Neuronal stem cell (in vitro differentiated cells): ENCODE results near the gene HAS3. TPM values are rescaled to one million over a fixed set of nuclear protein-coding genes. Genes with fewer than 3 reads are reported as not detected.

Experiments
- DNase-seq: peaks from one replicate; pipeline ENCODE4 v3.0.0-alpha.2; 2013; ENCODE audit warnings: low spot score
- H2AFZ ChIP-seq: one replicate; pipeline ENCODE4 v1.6.1; 2013; ENCODE audit warnings: mild to moderate bottlenecking, low read length, inconsistent platforms
- H2AK5ac ChIP-seq: 2 replicates; pipeline ENCODE4 v1.6.1; 2013; ENCODE audit warnings: low read depth, mild to moderate bottlenecking, inconsistent platforms, low read length, moderate library complexity, mixed read lengths
- H2BK120ac ChIP-seq: 2 replicates; pipeline ENCODE4 v1.6.1; 2013; ENCODE audit warnings: low read depth, mild to moderate bottlenecking, inconsistent platforms, low read length, moderate library complexity, mixed read lengths
- H2BK12ac ChIP-seq: one replicate; pipeline ENCODE4 v1.6.1; 2013; ENCODE audit warnings: low read length, inconsistent platforms
- H2BK15ac ChIP-seq: 2 replicates; pipeline ENCODE4 v1.6.1; 2013; ENCODE audit warnings: mild to moderate bottlenecking, low read length, inconsistent platforms, mixed read lengths
- H2BK5ac ChIP-seq: one replicate; pipeline ENCODE4 v1.6.1; 2013; ENCODE audit warnings: inconsistent platforms, mild to moderate bottlenecking, low read length, moderate library complexity
- H3K14ac ChIP-seq: one replicate; pipeline ENCODE4 v1.6.1; 2013; ENCODE audit warnings: low read length, inconsistent platforms
- H3K18ac ChIP-seq: 2 replicates; pipeline ENCODE4 v1.6.1; 2013; ENCODE audit warnings: low read length, inconsistent platforms
- H3K23ac ChIP-seq: 2 replicates; pipeline ENCODE4 v1.6.1; 2013; ENCODE audit warnings: low read depth, mild to moderate bottlenecking, mixed read lengths, low read length, inconsistent platforms; ENCODE audit not compliant: poor library complexity
- H3K27ac ChIP-seq: replicated peaks from 3 replicates; pipeline ENCODE4 v1.5.1; 2013; ENCODE audit warnings: low read length, inconsistent platforms
- H3K27me3 ChIP-seq, 3 experiments: 2 replicates each; pipeline ENCODE4 v1.6.1; 2013; ENCODE audit warnings: low read length in 3 of 3, mild to moderate bottlenecking in 2 of 3, inconsistent platforms in 1 of 3, low read depth in 1 of 3, mixed read lengths in 1 of 3, moderate library complexity in 1 of 3; ENCODE audit not compliant: control insufficient read depth in 3 of 3, insufficient read depth in 3 of 3
- H3K36me3 ChIP-seq, 2 donors: replicated peaks in 1 of 2; 2 replicates each; pipeline ENCODE4 v1.6.1; 2013; ENCODE audit warnings: low read length in 2 of 2; ENCODE audit not compliant: control insufficient read depth in 2 of 2, insufficient read depth in 2 of 2
- H3K4ac ChIP-seq: 2 replicates; pipeline ENCODE4 v1.6.1; 2013; ENCODE audit warnings: inconsistent platforms, mild to moderate bottlenecking, low read length, moderate library complexity
- H3K4me1 ChIP-seq, 2 donors: 1 replicate in 1 of 2; 2 replicates in 1 of 2; pipeline ENCODE4 v1.6.1; 2013; ENCODE audit warnings: low read length in 2 of 2, low read depth in 1 of 2; ENCODE audit not compliant: control insufficient read depth in 2 of 2, insufficient read depth in 1 of 2
- H3K4me2 ChIP-seq: one replicate; pipeline ENCODE4 v1.6.1; 2013; ENCODE audit warnings: mild to moderate bottlenecking, low read length, inconsistent platforms; ENCODE audit not compliant: insufficient read depth, poor library complexity, severe bottlenecking
- H3K4me3 ChIP-seq, 2 donors: 2 replicates each; pipeline ENCODE4 v1.5.1; 2013; ENCODE audit warnings: low read length in 2 of 2, mild to moderate bottlenecking in 2 of 2, inconsistent platforms in 1 of 2, moderate library complexity in 1 of 2
- H3K79me1 ChIP-seq: one replicate; pipeline ENCODE4 v1.6.1; 2013; ENCODE audit warnings: low read depth, mild to moderate bottlenecking, inconsistent platforms, low read length, moderate library complexity
- H3K9ac ChIP-seq: one replicate; pipeline ENCODE4 v1.6.1; 2013; ENCODE audit warnings: mild to moderate bottlenecking, low read depth, low read length, inconsistent platforms; ENCODE audit not compliant: poor library complexity
- H3K9me3 ChIP-seq, 2 donors: replicated peaks in 1 of 2; 2 replicates each; pipeline versions ENCODE3 to v1.6.1; 2013; ENCODE audit warnings: low read length in 2 of 2, mild to moderate bottlenecking in 2 of 2, inconsistent platforms in 1 of 2, low read depth in 1 of 2, mixed read lengths in 1 of 2, moderate library complexity in 1 of 2; ENCODE audit not compliant: control insufficient read depth in 2 of 2, insufficient read depth in 1 of 2
- H4K8ac ChIP-seq: one replicate; pipeline ENCODE4 v1.6.1; 2013; ENCODE audit warnings: low read depth, mild to moderate bottlenecking, inconsistent platforms, low read length, moderate library complexity
- H4K91ac ChIP-seq: one replicate; pipeline ENCODE4 v1.6.1; 2013; ENCODE audit warnings: low read length, low read depth, mild to moderate bottlenecking, inconsistent platforms; ENCODE audit not compliant: poor library complexity
- WGBS, 2 donors: extraction: QIAGEN DNeasy Blood & Tissue Kit; methylation state at CpG; one replicate each; pipeline ENCODE4 v1.1.7; 2013; ENCODE audit warnings: missing lambda C conversion rate in 2 of 2, mixed read lengths in 1 of 2; ENCODE audit not compliant: insufficient read length in 2 of 2, insufficient replicate concordance in 1 of 2; ENCODE audit errors: extremely low coverage in 2 of 2; 5-methylcytosine and 5-hydroxymethylcytosine counted together
- polyA plus RNA-seq, 2 experiments: library from polyadenylated mRNA; stranded (reverse); fragments of 200-250 nt; gene quantifications; one replicate each; pipeline ENCODE4 v1.2.3, GENCODE V29; 2013

The HAS3 gene
- 2.0 TPM for polyA plus RNA-seq (2013, experiment 1 of 2)
- 2.0 TPM for polyA plus RNA-seq (2013, experiment 2 of 2)

GRCh38 chr16:69105501-69106361 lies at the start of gene HAS3:
TSS of gene HAS3 (plus strand) at chr16:69105653. CDS start at chr16:69109396, 3,743 bp downstream.
- H3K27me3 ChIP-seq, result no peaks in the 10 kb centered on the region
- no CpG with 5 or more reads among the region's 80 CpGs for WGBS, 2 donors
- no peak within 1 kb of the TSS for H4K8ac ChIP-seq
- peaks cover 15 to 16% of the 10 kb centered on the region in 2 donors for H3K4me1 ChIP-seq
- H2BK12ac ChIP-seq, result peak within 1 kb of the TSS; percentile 63
- peak within 1 kb of the TSS; percentile 42 for H3K27ac ChIP-seq
- H3K36me3 ChIP-seq, result peaks cover 14 to 18% of the 10 kb centered on the region in 2 donors
- H3K14ac ChIP-seq, result peak within 1 kb of the TSS; percentile 85
- H3K4ac ChIP-seq, result no peak within 1 kb of the TSS
- peak within 1 kb of the TSS; percentile 90 for H2AFZ ChIP-seq
- peak within 1 kb of the TSS; percentile 69 for H2AK5ac ChIP-seq
- peak; percentile 70 for DNase-seq
- no peaks in the 10 kb centered on the region for H3K9me3 ChIP-seq
- H2BK15ac ChIP-seq, result peak within 1 kb of the TSS; percentile 78
- peak within 1 kb of the TSS; percentile 93 for H3K18ac ChIP-seq
- peak within 1 kb of the TSS; percentile 63 to 86 for H3K4me3 ChIP-seq
- peak within 1 kb of the TSS; percentile 78 for H2BK5ac ChIP-seq
- peaks cover 13% of the 10 kb centered on the region for H3K79me1 ChIP-seq
- H3K23ac ChIP-seq, result peak within 1 kb of the TSS; percentile 83
- H4K91ac ChIP-seq, result no peak within 1 kb of the TSS
- H2BK120ac ChIP-seq, result no peak within 1 kb of the TSS
- peak within 1 kb of the TSS; percentile 99 for H3K4me2 ChIP-seq
- peak within 1 kb of the TSS; percentile 86 for H3K9ac ChIP-seq

GRCh38 chr16:69055980-69056379 lies 49.5 kb upstream of the HAS3 start:
- H3K36me3 ChIP-seq, result no peaks in the 10 kb centered on the region
- no peak overlapping the region for H3K14ac ChIP-seq
- no peak overlapping the region for H3K4me2 ChIP-seq
- no peak overlapping the region for H3K23ac ChIP-seq
- H4K8ac ChIP-seq, result no peak overlapping the region
- no peak overlapping the region for H3K9ac ChIP-seq
- no CpG with 5 or more reads among the region's 1 CpG for WGBS, 2 donors
- H2AK5ac ChIP-seq, result no peak overlapping the region
- no peak overlapping the region for H4K91ac ChIP-seq
- no peaks in the 10 kb centered on the region for H3K79me1 ChIP-seq
- H2BK5ac ChIP-seq, result no peak overlapping the region
- H2BK15ac ChIP-seq, result no peak overlapping the region
- H2BK120ac ChIP-seq, result no peak overlapping the region
- no peak overlapping the region for H3K27ac ChIP-seq
- no peak overlapping the region for H3K4me3 ChIP-seq
- H2BK12ac ChIP-seq, result no peak overlapping the region
- no peak for DNase-seq
- no peaks in the 10 kb centered on the region for H3K27me3 ChIP-seq
- H3K9me3 ChIP-seq, result no peaks in the 10 kb centered on the region
- H3K4ac ChIP-seq, result no peak overlapping the region
- H3K18ac ChIP-seq, result no peak overlapping the region
- no peaks in the 10 kb centered on the region for H3K4me1 ChIP-seq
- H2AFZ ChIP-seq, result no peak overlapping the region

- no peak overlapping the region for H3K9ac ChIP-seq
- H3K27ac ChIP-seq, result no peak overlapping the region
- no peak overlapping the region for H2BK5ac ChIP-seq
- H3K4me1 ChIP-seq, result no peaks in the 10 kb centered on the region
- no peak overlapping the region for H2BK120ac ChIP-seq
- H2BK12ac ChIP-seq, result no peak overlapping the region
- H3K4ac ChIP-seq, result no peak overlapping the region
- DNase-seq, result no peak
- H3K23ac ChIP-seq, result no peak overlapping the region
- H3K36me3 ChIP-seq, result no peaks in the 10 kb centered on the region
- H3K4me2 ChIP-seq, result no peak overlapping the region
- no peaks in the 10 kb centered on the region for H3K9me3 ChIP-seq
- H2BK15ac ChIP-seq, result no peak overlapping the region
- no peak overlapping the region for H2AK5ac ChIP-seq
- no peak overlapping the region for H4K91ac ChIP-seq
- no peak overlapping the region for H3K4me3 ChIP-seq
- no peaks in the 10 kb centered on the region for H3K27me3 ChIP-seq
- H2AFZ ChIP-seq, result no peak overlapping the region
- H3K14ac ChIP-seq, result no peak overlapping the region
- H3K79me1 ChIP-seq, result no peaks in the 10 kb centered on the region
- no CpG with 5 or more reads among the region's 3 CpGs for WGBS, 2 donors
- H4K8ac ChIP-seq, result no peak overlapping the region
- no peak overlapping the region for H3K18ac ChIP-seq
These were observed 49.0 kb upstream of the HAS3 start for GRCh38 chr16:69056421-69056820.
